Heart left ventricle (tissue), 16 donors: ENCODE measurements around the gene NIPAL3. TPM values are rescaled to one million over a fixed set of nuclear protein-coding genes. Genes with fewer than 3 reads are reported as not detected.

Experiments used
- ATAC-seq, 4 donors: fragments of 200-7000 bp; cut with Tn5 transposase; one replicate each; pipeline ENCODE4 v1.9.1; 2020 to 2022; ENCODE audit warnings: moderate library complexity in 4 of 4, mild to moderate bottlenecking in 3 of 4, moderate number of reproducible peaks in 1 of 4
- DNase-seq, 5 donors: peaks; one replicate each; pipeline ENCODE4 v3.0.0-alpha.2; 2020
- H3K27ac ChIP-seq, 12 donors: fragments of 200-600 bp; sonication (generic) in 4 of 12; one replicate each; pipeline versions ENCODE4 v1.5.0 to v1.8.0; 2016 to 2022; ENCODE audit warnings: mild to moderate bottlenecking in 2 of 12
- H3K27me3 ChIP-seq, 9 donors: fragments of 200-600 bp; sonication (generic) in 2 of 9; one replicate each; pipeline versions ENCODE4 v1.5.1 to v1.8.0; 2016 to 2022; ENCODE audit warnings: mild to moderate bottlenecking in 3 of 9
- H3K36me3 ChIP-seq, 9 donors: fragments of 200-600 bp; sonication (generic) in 2 of 9; one replicate each; pipeline versions ENCODE4 v1.5.0 to v1.8.0; 2018 to 2022; ENCODE audit warnings: mild to moderate bottlenecking in 2 of 9
- H3K4me1 ChIP-seq, 12 donors: fragments of 200-600 bp; sonication (generic) in 4 of 12; one replicate each; pipeline versions ENCODE4 v1.5.0 to v1.8.0; 2016 to 2022; ENCODE audit warnings: mild to moderate bottlenecking in 3 of 12
- H3K4me3 ChIP-seq, 12 donors: fragments of 200-600 bp; sonication (generic) in 4 of 12; one replicate each; pipeline versions ENCODE4 v1.5.0 to v1.8.0; 2017 to 2022; ENCODE audit warnings: mild to moderate bottlenecking in 9 of 12, moderate library complexity in 4 of 12
- H3K9me3 ChIP-seq, 12 donors: fragments of 200-600 bp; sonication (generic) in 4 of 12; one replicate each; pipeline versions ENCODE4 v1.5.0 to v1.8.0; 2016 to 2022; ENCODE audit warnings: mild to moderate bottlenecking in 1 of 12
- POLR2A ChIP-seq, 2 donors: fragments of 450-650 bp; IDR thresholded peaks; one replicate each; pipeline ENCODE4 v1.6.1; 2017; ENCODE audit warnings: antibody characterized with exemption in 2 of 2, mild to moderate bottlenecking in 2 of 2, moderate library complexity in 2 of 2
- WGBS, 4 donors: extraction: QIAGEN DNeasy Blood & Tissue Kit in 2 of 4; methylation state at CpG; one replicate each; pipeline versions ENCODE4 v1.1.5 to v1.1.7; 2013 to 2018; 5-methylcytosine and 5-hydroxymethylcytosine counted together
- intact Hi-C, 10 donors: fragments of 100-400 bp; cut with DNase I; formaldehyde crosslinking; loops; one replicate each; pipeline versions ENCODE4 v1.11.1 to v1.14.2; 2022
- polyA plus RNA-seq, 2 donors: library from polyadenylated mRNA; stranded (reverse); fragments of 200-250 nt; gene quantifications; one replicate each; pipeline ENCODE4 v1.2.3, GENCODE V29; 2013
- total RNA-seq, 9 donors: library from RNA; depleted of rRNA in 2 of 9; stranded (reverse); fragments of >200 nt in 2 of 9; fragmentation: NEBNext Ultra II Directional in 3 of 9; extraction: Animal tissue kit (Norgen Biotek cat#: 25700) in 3 of 9; gene quantifications; one replicate each; pipeline versions ENCODE4 v1.1.0 to v1.2.4, GENCODE V29; 2016 to 2023
- TF ChIP-seq, protein P1 (sequence below), 12 donors: fragments of 200-600 bp; sonication (generic) in 4 of 12; IDR thresholded peaks; one replicate each; pipeline versions ENCODE4 v1.5.0 to v1.8.0; 2018 to 2022; ENCODE audit warnings: antibody characterized with exemption in 12 of 12, mild to moderate bottlenecking in 5 of 12
- donor health status: ischemic (EF 13 %, LVEDD 7.1; RV severe dilation, severe dysfunction).
- donor health status: healthy with polysubstance abuse.
- donor health status: DM: no; HTN: yes; CAD: no.
- donor health status: DM: no; HTN: no; CAD: no.
- donor health status: ischemic (EF 25% LVEDD 6.9; RV normal size, moderate dysfunction).
- donor health status: ischemic (EF 25% LVEDD 5.7; RV mildly dilated, moderate dysfunction).
- donor health status: healthy.
- donor health status: DM: yes; HTN: yes; CAD: no.
- donor health status: ischemic (EF 35%, LVEDD 5.7; RV mildly dilated, moderate dysfunction).
- donor health status: nonischemic (EF 11% LVEDD 7.7; RV severe dilation, severe dysfunction).
- donor health status: DM: yes; HTN: yes; CAD: no.
- donor health status: PGD.
- donor health status: ischemic (EF 29% LVEDD 5.4; RV normal size, mild dysfunction).
- donor health status: nonischemic (EF 23%, LVEDD 6.1; RV moderate dilation, normal function).

Gene NIPAL3
- total and polyA plus RNA-seq, 11 donors, result 9.8 to 48.3 (median 27.8) TPM

- Histone ChIP-seq H3K27ac (peak overlapping the region in 1 of 12 donors; percentile 90), H3K9me3 (no peaks in the 10 kb centered on the region), H3K4me1 (peaks cover 0 to 35% (median 9%) of the 10 kb centered on the region in 12 donors), H3K36me3 (no peaks in the 10 kb centered on the region), H3K4me3 (no peak overlapping the region), H3K27me3 (no peaks in the 10 kb centered on the region)
- DNase-seq (no peak), ATAC-seq (no peak)
- intact Hi-C loops, result loop anchor here in 6 of 10 donors (2.0 to 10.0 kb wide), 3 partner anchors 56 to 86 kb away; partner anchors contain the start of genes NIPAL3 (in 6 of the 6) and STPG1 (in 2 of the 6)
- WGBS, 4 donors, result 84 to 88% (median 86%) methylated on average over 5 of the region's 5 CpGs
- no peak for TF ChIP-seq POLR2A (IDR thresholded peaks at IDR 0.05)
- TF ChIP-seq, protein P1, sequence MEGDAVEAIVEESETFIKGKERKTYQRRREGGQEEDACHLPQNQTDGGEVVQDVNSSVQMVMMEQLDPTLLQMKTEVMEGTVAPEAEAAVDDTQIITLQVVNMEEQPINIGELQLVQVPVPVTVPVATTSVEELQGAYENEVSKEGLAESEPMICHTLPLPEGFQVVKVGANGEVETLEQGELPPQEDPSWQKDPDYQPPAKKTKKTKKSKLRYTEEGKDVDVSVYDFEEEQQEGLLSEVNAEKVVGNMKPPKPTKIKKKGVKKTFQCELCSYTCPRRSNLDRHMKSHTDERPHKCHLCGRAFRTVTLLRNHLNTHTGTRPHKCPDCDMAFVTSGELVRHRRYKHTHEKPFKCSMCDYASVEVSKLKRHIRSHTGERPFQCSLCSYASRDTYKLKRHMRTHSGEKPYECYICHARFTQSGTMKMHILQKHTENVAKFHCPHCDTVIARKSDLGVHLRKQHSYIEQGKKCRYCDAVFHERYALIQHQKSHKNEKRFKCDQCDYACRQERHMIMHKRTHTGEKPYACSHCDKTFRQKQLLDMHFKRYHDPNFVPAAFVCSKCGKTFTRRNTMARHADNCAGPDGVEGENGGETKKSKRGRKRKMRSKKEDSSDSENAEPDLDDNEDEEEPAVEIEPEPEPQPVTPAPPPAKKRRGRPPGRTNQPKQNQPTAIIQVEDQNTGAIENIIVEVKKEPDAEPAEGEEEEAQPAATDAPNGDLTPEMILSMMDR (IDR thresholded peaks at IDR 0.05), result no peak
Measured at GRCh38 chr1:24500448-24501048, 84.9 kb downstream of the NIPAL3 start.

DNA sequence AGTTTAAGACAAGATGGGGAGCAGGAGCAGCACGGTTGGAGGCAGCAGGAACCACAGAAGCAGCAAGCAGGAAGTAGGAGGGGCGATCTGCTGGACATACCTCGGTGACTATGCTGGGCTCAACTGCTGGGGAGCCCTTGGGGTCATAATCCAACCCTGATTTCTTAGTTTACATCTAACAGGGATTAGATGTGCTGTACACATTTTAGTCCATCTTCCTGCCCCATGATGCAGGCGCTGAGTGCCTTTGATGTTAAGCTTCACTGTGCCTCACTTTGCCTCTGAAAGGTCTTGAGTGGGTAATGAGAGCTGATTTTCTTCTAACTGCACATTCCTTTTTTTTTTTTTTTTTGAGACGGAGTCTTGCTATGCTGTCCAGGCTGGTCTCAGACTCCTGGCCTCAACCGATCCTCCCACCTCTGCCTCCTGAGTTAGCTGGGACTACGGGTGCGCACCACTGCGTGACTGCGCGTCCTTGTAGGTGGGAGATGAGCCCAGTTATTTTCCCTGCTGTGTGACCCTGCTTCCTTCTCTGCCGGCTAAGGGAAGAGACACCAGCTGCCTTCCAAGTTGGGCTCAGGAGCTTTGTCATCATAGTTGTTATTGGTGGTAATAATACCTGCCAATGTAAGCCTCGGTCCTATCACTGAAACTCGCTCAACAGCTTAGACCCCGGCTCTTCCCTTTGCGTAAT, 85.9 kb downstream of the NIPAL3 start:
- DNase-seq, result no peak
- peak in 1 of 4 donors; percentile 2 for ATAC-seq

GRCh38 chr1:24502065-24502708, 86.6 kb downstream of the NIPAL3 start:
- Histone ChIP-seq H3K27me3 (no peaks in the 10 kb centered on the region), H3K36me3 (no peaks in the 10 kb centered on the region), H3K9me3 (no peaks in the 10 kb centered on the region), H3K27ac (peak overlapping the region; percentile 76 to 93 (median 87)), H3K4me3 (peak overlapping the region; percentile 66 to 95 (median 84)), H3K4me1 (peaks cover 0 to 35% (median 9%) of the 10 kb centered on the region in 12 donors)
- TF ChIP-seq, protein P1 (IDR thresholded peaks at IDR 0.05), result no peak
- TF ChIP-seq POLR2A (IDR thresholded peaks at IDR 0.05), result no peak
- peak; percentile 49 to 84 (median 64) for DNase-seq
- intact Hi-C loops, result loop anchor here in 6 of 10 donors (5.0 to 10.0 kb wide), 2 partner anchors 85 to 87 kb away; partner anchors contain the start of genes NIPAL3 (in 6 of the 6) and STPG1 (in 2 of the 6)
- 1 to 2% (median 2%) methylated on average over 35 to 39 of the region's 39 CpGs for WGBS, 4 donors
- ATAC-seq, result peak; percentile 48 to 82 (median 73)

More for the DNA sequence above, 85.9 kb downstream of the NIPAL3 start:
- Histone ChIP-seq H3K36me3 (no peaks in the 10 kb centered on the region), H3K9me3 (no peaks in the 10 kb centered on the region), H3K4me1 (peaks cover 0 to 35% (median 9%) of the 10 kb centered on the region in 12 donors), H3K27me3 (no peaks in the 10 kb centered on the region), H3K27ac (peak overlapping the region in 8 of 12 donors; percentile 78 to 91 (median 88)), H3K4me3 (peak overlapping the region in 11 of 12 donors; percentile 66 to 95 (median 84))
- 53 to 62% (median 58%) methylated on average over 16 of the region's 16 CpGs for WGBS, 4 donors
- TF ChIP-seq POLR2A (IDR thresholded peaks at IDR 0.05), result no peak
- TF ChIP-seq, protein P1 (IDR thresholded peaks at IDR 0.05), result no peak
- intact Hi-C loops, result loop anchor here in 6 of 10 donors (2.0 to 10.0 kb wide), 3 partner anchors 57 to 87 kb away; partner anchors contain the start of genes NIPAL3 (in 6 of the 6) and STPG1 (in 2 of the 6)
